T-helper 2 cell (primary cell): Measurements from ENCODE around the gene GOLT1B.

Experiments used
- DNase-seq, 5 experiments: peaks; one replicate each; pipeline versions ENCODE4 v3.0.0 to v3.0.0-alpha.2; 2012 to 2022

GOLT1B gene

GRCh38 chr12:21566907-21567394 lies 65.4 kb downstream of the GOLT1B start:
- DNase-seq: no peak
